GM21529 (cell line): ENCODE results near the gene WDR82.

ENCODE experiments used
- ATAC-seq: cut with Tn5 transposase; IDR thresholded peaks from one replicate; pipeline ENCODE4 v1.9.1; 2021; ENCODE audit not compliant: unreplicated experiment

Gene WDR82

DNA sequence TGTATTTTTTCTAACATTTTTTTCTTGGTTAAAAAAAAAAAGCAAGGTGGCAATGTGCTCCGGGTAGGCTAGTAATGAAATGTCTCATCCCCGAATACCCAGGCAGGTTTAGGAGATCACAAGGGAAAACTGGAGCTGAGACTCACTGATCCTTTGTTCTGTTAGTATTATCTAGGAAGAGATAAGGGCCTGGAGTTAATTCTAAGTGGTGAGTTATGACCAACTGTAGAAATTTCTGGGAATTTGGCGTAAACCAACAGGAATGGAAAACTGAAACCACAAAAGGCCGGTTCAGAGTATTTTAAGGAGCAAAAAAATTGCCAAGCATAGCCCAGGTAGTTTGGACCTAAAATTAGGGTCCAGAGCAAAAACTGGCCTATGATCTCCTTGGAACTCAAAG, 20.5 kb downstream of the WDR82 start:
- no peak for ATAC-seq

DNA sequence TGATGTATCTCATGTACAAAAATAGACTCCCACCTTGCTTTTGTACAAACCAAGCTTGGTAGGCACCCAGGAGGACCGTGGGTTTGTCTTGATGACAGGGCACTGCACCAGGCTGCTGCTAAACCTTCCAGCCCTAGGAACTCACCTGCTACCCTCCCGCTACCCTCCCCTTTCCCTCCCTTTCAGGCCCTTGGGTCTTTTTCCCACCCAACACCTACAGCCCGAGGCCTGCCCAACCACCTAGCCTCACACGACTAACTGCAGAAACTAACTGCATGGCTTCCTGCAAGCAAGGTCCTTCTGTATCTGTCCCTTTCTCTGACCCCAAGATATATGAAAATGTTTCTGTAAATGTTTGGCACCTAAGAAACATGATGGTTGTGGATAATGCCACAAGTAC, 21.8 kb downstream of the WDR82 start:
- no peak for ATAC-seq

DNA sequence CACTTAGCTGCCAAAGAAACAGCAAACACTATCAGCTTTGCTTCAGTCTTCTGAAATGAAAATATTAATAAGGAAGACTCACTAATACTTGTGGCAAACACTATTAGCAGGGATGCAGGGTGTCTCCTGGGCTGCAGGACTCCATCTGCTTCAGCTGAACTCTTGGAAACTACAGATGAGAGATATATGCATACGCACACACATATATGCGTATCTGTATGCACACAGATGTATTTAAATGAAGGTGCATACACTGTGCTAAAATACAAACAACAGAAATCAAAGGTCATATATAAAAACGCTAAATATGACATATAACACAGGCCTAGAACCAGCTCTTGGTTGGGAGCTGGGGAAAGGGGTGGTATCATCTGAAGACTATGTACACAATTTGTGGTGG, 22.3 kb downstream of the WDR82 start:
- no peak for ATAC-seq

DNA sequence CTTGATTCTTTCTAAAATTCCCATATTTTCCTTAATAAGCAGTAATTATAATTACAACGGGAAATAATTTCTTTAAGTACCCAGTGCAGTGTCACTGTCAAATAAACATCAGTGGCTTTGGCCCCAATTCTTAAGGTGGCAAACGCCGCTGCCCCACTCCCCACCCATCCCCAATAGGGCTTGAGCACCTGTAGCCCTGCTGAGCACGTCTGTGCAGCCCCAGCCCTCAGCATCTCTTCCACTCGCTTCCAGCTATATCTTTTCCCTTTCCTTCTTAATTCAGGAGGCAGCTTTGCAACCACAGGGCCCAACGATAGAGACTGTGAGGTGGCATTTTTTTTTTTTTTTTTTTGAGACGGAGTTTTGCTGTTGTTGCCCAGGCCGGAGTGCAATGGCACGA, 23.8 kb downstream of the WDR82 start:
- no peak for ATAC-seq

DNA sequence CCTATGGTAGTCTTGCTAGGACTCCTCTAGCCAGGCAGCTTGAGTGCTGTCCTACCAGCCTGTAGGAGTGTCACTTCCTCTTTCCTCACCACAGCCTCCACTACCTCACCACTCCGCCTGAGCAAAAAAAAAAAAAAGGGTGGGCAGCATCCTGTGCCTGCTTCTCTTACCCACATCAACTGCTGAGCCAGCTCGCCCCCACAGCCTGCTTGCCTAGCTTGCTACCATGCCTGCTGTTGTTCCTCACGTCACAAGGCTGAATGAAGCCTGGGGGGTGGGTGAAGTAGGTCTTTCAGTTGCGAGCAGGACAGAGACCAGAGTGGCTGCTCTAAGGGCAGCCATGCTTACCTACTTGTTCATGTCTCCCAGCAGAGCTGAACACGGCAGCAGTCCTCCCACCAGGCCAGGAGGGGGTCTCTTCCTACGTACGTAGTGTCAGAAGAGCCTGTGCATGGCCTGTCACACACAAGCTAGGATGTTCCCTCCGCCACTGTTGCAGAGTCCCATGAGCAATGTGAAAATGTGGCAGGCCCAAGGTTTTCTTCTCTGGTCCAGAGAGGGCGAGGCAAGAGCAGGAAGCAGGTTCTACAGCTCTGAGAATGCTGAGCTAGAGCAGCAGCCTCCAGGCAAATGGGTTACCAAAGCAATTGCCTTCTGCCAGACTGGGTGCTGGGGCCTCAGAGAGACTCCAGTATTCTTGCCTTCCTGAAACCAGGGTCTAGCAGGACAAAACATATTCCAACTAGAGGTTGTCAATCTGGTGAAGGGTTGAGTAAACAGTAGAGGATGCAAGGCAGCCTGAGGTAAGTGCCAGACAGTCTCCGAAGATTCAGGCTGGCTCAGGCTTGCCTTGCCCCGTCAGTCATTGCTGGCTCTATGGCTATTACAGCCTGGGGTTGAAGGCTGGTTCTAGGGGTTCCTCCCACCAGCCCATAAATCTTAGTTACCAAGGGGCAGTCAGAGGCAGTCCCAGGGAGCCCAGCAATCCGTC, 24.8 kb downstream of the WDR82 start:
- peak; percentile 93 for ATAC-seq

DNA sequence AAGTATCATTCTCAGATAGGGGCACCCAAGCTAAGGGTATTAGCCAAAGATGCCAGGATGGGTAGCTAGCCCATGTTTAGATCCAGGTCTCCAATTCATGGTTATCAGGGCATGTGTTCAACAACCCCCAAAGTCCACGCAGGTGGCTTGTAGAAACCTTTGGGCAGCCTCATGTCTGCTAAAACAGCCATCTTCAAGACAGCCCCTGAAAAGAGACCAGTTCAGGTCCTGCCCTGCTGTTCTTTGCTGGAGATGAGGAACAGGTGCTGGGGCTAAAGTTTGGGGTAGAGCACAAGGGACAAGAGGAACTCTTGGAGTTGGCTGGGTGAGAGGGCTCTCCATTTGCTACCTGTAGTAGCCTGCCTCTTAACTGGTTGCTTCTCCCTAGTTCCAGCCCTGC, 28.3 kb downstream of the WDR82 start:
- ATAC-seq: no peak

DNA sequence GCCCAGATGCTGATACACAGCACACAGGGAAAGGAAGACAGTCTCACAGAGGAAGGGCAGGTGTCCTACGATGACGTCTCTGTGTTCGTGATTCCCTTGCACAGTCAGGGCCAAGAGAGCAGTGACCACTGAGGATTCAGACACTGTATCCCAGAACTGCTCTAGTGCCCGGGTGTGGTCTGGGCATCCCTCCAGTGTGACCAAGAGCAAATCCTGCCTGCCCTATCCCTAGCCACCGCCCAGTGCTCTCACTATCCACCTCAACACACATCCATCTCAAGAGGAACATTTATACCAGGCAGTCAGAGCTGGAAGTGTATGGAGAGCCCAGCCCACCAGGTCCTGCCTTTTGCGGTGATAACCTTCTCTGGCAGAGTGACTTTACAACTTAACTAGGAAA, 28.8 kb downstream of the WDR82 start:
- ATAC-seq: no peak

DNA sequence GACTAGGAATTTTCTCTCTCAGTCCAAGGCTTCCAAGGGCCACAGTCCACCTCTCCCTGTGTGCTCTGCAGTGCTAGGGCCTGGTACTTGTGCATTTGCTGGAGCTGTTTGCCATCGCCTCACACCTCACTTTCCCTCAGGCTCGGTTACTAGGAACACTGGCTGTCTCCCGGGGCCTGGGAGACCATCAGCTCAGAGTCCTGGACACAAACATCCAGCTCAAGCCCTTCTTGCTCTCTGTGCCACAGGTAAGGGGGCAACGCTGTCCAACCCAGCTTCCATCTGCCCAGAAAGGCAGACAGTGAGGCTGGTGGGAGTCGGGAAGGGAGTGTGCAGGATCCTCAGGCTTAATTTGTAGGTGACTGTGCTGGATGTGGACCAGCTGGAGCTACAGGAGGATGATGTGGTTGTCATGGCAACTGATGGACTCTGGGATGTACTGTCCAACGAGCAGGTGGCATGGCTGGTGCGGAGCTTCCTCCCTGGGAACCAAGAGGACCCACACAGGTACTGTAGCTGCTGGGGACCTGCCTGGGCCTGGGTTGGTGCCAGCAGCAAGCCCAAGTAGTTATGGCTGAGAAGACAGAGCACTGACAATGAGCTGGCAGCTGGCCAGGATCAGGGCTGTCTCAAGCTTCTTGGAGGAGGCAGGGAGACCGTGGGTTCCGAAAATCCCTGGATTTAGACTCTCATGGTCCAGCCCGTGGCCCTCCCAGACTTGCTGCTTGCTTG, 29.5 kb downstream of the WDR82 start:
- no peak for ATAC-seq

DNA sequence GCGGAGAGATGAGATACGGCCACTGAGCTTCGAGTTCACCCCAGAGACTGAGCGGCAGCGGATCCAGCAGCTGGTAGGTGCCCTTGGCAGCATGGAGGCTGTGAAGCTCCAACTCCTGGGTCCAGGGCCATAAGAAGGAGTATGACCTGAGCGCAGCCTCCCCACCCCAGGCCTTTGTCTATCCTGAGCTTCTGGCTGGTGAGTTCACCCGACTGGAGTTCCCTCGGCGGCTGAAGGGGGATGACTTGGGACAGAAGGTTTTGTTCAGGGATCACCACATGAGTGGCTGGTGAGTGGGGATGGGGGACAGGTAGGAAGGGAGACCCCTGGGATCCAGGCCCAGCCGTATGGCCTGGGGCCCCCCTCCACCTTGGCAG, 30.3 kb downstream of the WDR82 start:
- no peak for ATAC-seq

DNA sequence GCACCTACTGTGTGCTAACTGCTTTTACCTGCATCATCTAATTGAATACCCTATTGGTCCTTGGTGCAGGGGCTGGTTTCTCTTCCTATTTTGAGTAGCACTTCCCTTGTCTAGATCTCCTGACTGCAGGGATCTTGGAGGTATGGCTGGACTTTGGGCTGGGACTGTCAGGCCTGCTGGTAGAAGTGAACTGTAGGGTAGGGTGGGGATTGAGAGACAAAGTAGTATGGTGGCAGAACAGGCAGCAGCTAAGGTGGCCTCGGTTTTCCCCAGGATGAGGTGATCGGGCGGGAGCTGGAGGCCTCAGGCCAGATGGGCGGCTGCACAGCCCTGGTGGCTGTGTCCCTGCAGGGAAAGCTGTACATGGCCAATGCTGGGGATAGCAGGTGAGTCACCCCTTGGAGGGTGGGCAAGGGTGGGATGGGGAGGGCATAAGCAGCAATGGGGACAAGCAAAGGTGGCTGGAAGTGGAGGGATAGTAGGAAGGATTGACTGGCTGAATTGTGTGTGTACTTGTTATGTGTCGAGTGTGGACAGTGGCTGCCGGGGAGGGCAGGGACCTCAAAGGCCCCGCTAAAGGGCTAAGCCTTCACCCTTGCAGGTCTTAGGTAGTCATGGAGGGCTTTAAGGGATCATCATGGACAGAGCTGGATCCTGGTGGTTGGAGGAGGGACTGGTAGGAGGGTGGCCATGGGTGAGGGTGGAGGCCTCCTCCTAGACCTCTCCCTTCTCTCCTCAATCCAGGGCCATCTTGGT, 30.9 kb downstream of the WDR82 start:
- no peak for ATAC-seq

DNA sequence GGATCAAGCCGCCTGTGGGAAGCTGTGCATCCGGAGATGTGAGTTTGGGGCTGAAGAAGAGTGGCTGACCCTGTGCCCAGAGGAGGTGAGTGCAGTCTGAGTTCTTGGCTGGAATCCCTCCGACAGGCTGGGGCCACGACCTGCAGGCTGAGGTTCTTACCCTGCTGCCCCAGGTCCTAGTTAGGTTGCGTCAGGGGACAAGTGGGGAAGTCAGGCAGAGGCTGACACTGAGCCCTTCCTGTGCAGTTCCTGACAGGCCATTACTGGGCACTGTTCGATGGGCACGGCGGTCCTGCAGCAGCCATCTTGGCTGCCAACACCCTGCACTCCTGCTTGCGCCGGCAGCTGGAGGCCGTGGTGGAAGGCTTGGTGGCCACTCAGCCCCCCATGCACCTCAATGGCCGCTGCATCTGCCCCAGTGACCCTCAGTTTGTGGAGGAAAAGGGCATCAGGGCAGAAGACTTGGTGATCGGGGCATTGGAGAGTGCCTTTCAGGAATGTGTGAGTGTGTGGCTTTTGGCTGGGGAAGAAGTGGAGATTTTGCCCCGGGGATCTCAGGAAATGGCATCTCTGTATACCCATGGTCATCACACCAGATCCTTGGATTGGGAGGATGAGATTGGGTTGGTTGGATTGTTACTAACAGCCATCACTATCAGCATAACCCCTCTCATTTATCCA, 31.6 kb downstream of the WDR82 start:
- ATAC-seq: no peak

DNA sequence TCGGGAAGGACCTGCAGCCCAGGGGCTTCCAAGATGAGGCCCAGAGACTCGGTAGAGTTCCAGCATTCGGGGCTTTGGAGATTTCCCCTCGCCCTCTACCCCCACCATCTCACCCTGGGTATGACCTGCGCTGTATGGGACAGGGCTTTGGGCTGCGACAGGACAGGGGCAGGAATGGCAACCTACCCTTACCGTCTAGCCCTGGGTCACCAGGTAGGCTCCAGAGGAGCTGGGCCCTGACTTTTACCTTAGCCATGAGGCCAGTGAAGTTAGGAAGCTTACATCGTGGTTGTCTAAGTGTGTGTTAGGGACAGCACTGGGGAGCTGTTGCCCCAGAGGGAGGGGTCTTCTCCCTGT, 32.2 kb downstream of the WDR82 start:
- no peak for ATAC-seq

DNA sequence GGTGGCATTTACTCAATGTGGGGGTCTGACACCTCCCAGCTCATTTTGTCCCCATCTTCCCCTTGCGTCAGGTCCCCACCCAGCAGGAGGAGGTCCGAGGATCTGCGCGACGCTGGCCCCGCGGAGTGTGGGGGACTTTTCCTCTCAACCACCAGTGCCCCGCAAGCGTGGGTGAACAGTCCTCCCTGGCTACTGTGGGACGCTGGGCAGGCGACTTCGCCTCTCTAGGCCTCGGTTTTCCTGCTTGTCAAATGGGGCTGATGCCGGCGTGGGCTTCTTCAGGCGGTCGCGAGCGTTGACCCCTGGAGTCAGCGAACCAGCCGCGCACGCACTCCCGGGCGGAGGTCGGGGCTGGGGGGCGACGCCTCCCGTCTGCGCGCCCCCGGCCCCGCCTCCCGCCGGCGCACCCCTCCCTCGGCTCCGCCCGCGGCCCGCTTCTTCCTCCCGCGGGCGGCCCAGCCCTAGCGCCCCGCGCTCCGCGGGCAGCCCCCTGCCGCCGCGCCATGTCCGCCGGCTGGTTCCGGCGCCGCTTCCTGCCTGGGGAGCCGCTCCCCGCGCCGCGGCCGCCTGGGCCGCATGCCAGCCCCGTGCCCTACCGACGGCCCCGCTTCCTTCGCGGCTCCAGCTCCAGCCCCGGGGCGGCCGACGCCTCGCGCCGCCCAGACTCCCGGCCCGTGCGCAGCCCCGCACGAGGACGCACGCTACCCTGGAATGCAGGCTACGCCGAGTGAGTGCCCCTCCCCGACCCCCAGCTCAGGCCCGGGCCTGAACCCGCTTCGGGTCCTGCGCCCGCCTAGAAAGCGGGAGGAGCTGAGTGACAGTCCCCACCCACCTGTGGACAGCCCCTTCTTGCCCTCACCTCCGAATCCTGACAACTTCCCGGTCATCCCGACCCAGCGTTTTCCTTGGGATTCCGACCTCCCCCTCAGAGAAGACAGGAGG, 32.9 kb downstream of the WDR82 start, which contains the start of gene PPM1M:
TSS of gene PPM1M (plus strand) at position 438 of the 942 bp plus-strand sequence. CDS start at position 504, 66 bp downstream.
- no peak for ATAC-seq

DNA sequence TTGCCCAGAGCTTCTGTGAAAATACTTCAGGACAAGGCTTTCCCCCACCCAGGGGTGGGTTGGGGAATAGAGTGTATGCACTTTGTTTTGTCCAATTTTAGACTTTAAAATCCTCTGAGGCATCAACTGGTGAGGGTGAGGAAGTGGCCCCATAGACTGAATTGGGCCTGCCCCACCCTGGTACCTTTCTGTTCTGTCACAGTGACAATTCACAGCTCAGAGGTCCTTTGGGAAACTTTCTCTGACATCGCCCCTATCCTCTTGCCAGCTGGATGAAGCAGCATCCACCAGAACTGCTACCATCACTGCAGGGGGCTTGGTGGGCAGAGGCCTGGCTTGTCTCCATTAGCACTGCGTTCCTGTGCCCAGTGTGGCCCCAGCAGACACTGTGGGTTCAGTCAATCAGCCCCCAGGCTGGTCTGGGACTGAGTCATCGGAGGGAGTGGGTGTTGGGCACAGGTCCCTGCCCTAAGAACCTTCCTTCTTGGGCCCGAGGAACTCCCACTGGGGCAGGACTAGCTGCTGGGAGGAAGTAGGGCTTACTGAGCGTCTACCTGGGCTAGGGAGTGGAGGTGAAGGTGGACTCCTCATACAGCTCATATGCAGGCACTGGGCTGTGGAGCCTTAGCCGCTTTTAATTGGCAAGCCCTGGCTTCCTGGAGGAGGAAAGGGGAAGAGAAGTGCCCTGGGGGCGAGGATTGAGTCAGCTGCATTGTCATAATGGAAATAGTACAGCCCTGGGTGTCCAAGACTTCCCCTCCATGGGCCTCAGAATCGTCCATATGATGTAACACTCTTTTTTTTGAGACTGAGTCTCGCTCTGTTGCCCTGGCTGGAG, 34.4 kb downstream of the WDR82 start:
- peak; percentile 39 for ATAC-seq

DNA sequence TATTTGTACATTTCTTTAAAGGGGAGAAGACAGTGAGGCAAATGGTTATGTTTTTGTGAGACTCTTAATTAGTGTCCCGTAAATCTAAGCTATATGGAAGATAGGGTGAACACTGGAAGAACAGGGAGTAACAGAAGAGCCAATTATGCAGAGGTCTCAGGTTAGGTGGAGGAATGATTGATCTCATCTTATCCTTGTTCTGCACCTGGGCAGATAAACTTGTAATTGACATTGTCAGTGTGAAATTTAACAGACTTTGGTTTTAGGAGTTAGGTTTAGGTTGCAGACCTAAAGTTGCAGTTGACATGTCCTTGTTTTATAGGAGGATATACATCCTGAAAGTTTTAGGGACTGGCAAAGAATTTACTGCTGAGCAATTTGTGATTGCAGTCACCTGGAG, 36.4 kb downstream of the WDR82 start:
- no peak for ATAC-seq

DNA sequence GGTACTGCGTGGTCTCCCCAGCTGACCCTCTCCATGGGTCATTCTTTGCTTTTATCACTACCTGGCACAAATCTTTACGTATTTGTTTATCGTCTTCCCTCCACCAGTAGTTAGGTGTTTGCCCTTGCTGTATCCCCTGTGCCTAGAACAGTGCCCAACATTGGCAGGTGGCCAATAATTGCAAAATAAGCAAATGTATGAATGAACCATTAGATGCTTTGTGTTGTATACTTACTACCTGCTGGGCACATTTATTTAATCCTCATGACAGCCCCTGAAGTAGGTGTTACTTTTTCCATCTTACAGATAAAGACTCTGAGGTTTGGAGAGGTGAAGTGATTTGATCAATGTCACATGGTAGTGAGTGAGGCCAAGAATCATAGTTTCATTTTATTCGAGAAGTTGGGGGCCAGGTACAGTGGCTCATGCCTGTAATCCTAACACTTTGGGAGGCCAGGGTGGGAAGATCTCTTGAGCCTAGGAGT, 37.5 kb downstream of the WDR82 start:
- no peak for ATAC-seq

DNA sequence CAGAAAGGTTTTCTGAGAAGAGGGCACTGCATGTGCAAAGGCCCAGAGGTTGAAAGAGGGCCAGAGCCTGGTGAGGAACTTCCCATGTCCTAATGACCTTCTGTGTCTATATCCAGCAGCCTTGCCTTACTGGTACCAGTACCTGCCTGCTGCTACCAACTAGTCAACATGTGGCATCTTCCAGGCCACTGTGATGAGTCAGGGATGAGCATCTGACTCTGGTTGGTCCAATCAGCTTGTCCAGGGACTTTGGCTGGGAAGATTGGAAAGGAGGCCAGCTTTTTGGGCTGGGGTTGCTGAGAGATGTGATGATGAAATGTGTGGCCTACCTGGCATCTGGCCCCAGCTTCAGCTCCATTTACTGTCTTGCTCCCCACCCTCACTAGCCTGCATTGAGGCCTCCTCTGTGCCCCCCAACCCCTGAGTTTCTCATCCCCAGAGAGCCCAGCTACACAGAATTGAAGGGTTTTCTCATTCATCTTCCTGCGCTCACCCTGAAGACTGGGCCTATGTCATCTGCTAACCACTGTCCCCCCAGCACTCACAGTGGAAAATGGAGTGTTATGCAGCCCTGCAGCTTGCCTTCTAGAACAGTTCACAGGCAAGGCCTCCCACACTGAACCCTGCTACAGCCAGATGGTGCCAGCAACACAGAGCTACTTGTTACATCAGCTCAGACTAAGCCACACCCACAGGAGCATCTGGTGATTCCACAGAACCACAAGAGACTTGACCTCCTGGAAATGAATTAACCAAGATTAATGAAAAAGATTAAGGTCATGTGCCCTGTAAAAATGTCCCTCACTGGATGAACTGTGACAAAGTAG, 38.2 kb downstream of the WDR82 start:
- no peak for ATAC-seq
